GM18502 (cell line): ENCODE measurements around the gene PACS2.
A peak's percentile ranks its signal among the peaks of the same experiment; 100 is the strongest.

Source experiments
- ATAC-seq: cut with Tn5 transposase; IDR thresholded peaks from one replicate; pipeline ENCODE4 v1.9.1; 2021; ENCODE audit warnings: mild to moderate bottlenecking; ENCODE audit not compliant: unreplicated experiment, poor library complexity

Gene PACS2

DNA sequence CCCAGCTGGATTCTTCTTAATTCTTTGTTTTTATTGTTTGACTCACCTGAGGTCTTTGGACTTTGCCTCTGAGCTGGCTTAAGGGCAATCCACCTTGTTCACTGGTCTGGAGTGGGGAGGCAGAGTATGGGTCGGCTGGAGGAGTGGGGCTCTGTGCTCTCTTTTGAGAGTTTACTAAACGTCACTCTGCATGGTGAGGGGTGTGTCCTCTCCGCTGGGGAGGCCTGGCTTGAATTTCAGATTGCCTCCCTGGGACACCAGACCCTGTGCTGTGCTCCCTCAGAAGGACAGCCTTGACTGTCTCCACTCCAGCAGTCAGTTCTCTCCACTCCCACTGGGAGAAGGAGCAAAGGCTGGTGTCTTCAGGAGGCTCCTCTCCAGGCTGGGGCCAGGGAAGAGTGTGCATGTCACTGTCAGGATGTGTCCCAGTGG, 103.2 kb downstream of the PACS2 start:
- no peak for ATAC-seq

DNA sequence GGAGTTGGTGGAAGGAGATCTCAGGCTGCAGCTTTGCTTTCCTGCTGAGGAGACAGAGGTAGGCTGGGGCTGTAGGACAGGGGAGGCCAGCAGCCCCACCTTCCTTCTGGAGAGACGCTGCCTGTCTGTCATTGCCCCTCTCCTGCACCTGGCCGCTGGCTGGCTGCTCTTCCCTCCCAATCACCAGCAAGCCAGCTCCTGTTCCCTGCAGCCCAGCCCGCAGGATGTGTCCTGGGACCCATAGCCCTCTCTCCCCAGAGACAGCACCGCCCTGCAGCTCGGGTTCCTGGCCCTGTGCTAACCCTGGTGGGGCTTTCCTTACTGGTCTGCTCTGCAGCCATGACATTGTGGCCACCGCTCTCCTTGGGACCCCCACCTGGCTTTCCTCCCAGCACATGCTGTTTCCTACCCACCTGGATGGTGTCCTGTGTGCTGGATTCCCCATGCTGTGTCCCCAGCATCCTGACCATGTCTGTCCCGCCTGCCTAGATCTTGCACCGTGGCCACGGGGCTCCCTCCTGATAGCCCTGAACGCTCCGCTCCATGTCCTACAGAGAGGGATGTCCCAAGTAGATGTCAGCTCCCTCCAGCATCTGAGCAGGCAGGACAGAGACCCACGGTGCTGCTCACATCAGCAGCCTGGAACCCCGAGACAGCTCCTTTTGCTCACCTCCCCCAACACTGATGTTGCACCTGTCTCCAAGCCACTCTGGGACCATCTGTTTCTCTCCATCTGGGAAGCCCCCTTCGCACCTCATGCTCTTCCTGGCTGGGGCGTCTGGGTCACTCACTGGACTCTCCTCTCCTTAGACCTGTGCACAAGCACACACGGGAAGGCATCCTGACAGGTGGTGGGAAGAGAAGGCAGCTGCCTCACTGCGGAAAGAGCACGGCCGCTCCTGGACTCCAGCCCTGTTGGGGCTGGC, 104.0 kb downstream of the PACS2 start:
- ATAC-seq, result no peak

DNA sequence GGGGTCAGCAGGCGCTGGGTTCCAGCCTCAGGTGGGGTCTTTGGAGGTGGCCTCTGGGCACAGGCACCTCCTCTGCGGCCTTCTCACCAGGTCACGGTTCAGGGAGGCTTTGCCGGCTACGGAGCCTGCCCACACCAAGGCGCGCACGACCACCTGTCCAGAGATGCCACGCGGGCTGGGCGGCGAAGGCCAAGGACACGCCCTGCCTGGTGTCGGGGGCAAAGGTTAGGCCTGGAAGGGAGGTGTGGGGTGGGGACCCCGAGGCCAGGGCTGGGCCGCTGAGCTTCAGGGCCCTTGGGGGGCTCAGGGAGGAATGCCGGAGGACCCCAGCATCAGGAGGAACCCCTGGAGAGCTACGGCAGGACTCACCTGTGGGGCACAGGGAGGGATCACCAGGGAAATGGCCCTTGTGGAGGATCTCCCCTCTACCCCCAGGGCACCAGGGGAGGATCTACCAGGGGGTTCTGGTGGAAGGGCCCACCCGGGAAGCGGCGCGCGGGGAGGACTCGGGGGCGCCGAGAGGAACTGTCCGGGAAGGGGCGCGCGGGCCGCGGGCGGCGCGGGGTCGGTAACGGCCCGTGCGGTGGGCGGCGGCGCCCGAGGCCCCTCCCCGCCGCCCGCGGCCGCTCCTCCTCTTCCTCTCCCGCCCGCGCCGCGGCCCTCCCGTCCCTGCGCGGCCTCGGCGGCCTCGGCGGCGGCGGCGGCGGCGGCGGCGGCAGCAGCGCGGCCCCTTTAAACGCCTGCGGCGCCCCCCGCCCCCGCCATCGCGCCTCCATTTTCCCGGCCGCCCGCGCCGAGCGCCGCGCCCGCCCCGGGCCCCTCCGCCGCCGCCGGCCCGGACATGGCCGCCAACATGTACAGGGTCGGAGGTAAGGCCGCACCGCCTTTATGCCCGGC, 104.9 kb downstream of the PACS2 start, which contains the start of gene MTA1:
MTA1 (plus strand) TSS at position 633 of the 897 bp plus-strand sequence; CDS start at position 842, 209 bp downstream.
- ATAC-seq, result peak; percentile 65

GRCh38 chr14:105420101-105420973, 105.8 kb downstream of the PACS2 start:
- ATAC-seq, result peak; percentile 18

DNA sequence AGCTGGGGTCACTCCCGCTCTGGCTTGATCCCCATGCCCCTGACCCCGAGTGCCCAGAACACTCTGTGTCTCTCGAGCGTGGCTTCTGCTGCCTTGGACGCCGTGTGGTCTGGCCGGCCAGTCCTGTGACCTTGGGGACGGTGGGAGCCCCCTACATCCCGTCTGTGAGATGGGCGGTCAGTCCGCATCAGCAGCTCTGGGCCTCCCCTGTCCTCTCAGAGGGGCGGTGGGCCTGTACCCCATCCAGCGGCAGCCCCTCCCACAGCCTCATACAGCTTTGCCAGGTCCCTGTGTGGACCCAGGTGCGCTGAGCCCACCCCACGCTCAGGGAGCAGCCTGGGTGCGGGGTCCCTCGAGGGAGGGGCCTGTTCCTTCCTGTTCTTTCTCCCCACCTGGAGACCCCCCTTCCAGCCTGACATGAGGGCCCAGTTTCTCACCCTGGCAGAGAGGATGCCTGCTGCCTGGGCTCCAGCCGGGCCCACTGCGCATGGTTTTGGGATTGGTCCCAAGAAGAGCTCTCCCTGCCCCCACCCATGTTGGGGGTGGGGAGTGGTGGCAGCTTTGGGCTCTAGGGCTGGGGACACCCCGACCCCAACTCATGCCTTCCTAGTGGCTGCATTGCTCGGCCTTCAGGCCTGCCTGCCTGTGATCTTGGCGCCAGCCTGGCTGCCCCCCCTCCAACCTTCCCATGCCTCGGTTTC, 106.6 kb downstream of the PACS2 start:
- ATAC-seq, result no peak

DNA sequence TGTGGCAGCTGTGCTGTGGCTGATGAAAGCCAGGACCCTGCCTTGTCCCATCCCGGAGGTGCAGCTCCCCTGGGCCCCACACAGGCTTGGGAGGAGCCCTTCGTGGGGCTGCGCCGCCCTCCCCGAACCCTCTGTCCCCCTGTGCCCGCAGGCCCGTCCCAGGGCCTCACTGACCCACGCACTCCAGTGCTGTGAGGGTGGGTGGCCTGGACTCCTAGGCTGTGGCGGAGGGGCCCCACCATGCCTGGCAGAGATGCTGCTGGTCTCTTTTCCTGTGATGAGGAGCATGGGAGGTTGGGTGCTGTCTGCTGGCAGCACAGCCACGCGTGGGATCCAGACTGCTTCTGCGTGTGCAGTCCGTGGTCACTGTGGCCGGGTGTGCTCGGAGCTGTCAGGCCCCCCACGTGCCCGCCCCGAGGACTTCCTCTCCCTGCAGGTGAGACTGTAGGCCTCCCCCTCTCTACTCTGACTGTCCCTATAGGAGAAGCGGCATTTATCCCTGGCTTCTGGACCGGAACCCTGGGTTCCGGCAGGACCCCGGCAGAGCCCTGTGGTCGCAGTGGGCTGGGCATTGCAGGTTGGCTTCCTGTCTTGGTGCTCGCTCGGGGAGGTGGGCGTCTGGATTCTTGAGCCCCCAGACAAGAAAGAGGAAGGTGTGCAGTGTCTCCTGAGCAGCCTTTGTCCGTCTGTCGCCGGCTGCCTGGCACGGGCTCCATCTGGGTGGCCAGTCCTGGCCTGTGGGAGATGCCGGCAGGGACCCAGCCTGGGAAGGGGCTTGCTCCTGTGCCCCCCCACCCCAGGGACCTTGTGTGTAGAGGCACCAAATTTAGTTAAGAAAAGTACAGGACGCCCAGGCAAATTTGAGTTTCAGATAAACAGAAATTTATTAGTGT, 107.4 kb downstream of the PACS2 start:
- no peak for ATAC-seq

DNA sequence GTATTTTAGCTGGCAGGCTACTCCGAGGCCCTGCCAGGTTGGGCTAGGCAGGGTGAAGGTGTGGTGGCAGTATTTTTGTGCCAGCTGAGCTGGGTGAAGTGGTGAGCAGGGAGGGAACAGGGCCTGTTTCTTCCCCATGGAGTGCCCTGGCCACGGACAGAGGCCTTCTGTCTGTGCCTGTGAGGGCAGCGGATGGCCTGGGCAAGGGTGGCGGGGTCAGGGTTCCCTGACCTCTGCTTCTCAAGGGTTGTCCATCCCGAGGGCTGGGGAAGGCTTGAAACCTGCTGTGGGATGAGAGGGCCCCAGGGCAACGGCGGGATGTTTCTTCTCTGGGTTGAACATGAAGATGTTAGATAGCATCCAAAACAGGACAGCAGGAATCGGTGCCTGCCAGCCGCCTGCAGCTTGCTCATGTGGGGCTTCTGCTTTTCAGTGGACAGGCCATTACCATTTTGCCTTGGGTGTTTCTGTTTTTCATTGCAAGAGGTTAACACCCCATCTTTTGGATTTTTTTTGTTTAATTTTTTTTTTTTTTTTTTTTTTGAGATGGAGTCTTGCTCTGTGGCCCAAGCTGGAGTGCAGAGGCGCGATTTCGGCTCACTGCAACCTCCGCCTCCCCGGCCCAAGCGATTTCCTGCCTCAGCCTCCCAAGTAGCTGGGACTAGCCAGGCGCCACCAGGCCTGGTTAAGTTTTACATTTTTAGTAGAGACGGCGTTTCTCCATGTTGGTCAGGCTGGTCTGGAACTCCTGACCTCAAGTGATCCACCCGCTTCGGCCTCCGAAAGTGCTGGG, 108.3 kb downstream of the PACS2 start:
- ATAC-seq, result no peak

DNA sequence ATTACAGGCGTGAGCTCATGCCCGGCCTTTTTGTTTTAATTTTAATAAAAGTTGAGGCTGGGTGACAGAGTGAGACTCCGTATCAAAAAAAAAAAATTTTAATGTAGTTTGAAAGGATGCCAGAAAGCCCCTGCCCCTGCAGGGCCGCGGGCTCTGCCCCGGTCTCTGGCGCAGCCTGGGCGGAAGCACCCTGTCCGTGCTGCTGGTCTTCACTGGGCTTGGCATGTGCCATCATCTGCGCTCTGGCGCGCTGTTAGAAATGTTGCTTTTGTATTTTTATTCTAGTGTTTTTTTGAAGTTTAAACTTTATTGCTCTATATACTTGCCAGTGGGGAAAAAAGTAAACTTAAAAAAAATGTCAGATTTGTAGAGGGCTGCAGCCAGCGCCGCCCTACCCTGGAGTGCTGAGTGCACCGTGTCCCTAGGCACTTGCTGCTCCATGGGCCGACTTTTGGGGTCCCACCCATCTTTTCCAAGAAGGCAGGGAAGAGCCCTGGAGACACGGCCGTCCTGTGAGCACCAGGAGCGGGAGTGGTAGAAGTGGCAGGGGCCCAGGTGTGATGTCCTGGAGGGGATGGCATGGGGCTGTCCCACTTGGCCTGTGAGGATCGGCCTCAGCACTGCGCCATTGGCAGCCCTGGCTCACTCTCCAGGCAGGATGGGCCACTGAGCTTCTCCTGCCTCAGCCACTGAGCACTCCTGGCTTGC, 109.1 kb downstream of the PACS2 start:
- ATAC-seq, result no peak

GRCh38 chr14:105424861-105425260, 110.3 kb downstream of the PACS2 start:
- ATAC-seq, result no peak

DNA sequence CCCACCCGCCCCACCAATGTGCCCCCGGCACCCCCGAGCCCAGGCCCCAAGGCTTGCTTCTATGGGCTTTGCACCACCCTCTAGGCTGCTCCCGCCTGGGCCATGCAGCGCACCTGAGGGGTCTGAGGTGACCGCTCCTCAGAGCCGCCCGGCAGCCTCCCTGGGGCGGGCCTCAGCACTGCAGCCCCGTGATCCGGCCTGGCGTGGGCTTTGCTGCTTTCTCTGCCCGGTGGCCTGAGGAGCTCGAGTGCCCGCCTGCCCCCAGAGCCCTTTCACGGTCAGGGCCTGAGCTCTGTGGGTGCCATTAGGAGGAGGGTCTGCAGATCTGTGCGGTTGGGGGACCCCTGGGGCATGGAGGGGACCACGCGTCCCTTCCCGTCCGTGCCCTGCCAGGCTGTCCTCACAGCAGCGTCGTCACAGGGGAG, 111.3 kb downstream of the PACS2 start:
- ATAC-seq, result no peak

- ATAC-seq, result no peak
Observed at GRCh38 chr14:105426416-105427130, 112.0 kb downstream of the PACS2 start.

DNA sequence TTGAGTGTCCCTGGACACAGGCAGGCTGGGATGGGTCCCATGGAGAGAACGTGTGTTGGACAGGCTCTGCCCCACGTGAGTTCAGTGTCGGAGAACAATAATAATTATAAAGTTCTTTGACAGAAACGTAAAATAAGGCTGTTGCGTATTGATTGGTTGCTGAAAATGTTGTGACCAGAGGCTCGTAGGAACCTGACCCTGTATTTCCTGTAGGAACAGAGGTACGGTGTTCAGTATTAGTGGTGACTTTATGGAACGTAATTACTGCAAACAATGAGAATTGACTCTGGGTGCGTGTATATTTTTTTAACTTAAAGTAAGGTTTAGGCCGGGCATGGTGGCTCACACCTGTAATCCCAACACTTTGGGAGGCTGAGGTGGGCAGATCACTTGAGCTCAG, 112.9 kb downstream of the PACS2 start:
- ATAC-seq, result no peak

GRCh38 chr14:105427936-105428485, 113.5 kb downstream of the PACS2 start:
- no peak for ATAC-seq

GRCh38 chr14:105430042-105430441, 115.5 kb downstream of the PACS2 start:
- no peak for ATAC-seq

- no peak for ATAC-seq
Observed at GRCh38 chr14:105430565-105430964, 116.0 kb downstream of the PACS2 start.

DNA sequence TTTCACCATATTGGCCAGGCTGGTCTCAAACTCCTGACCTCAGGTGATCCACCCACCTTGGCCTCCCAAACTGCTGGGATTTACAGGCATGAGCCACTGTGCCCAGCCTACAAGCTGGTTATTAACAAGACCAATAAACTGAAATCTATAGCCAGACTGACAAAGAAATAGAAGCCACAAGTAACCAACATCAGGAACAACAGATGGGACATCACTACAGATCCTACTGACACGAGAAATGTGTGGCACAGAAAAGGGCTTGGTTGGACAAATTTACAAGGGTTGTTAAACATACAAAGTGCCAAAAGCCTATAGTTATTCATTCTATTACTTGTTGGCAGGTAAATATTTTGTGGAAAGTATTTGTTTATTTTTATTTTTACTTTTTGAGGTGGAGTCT, 116.7 kb downstream of the PACS2 start:
- no peak for ATAC-seq
